AG04450 (cell line): ENCODE results near the gene LRCH1. TPM values are rescaled to one million over a fixed set of nuclear protein-coding genes. Genes with fewer than 3 reads are reported as not detected.

ENCODE experiments used
- CTCF ChIA-PET: fragments of 300-600, 350-600 bp; formaldehyde crosslinking; extraction: SDS; loops from one replicate; lab custom pipeline; 2022; ENCODE audit warnings: antibody characterized with exemption, inconsistent platforms; lab: Charles Lee
- POLR2A ChIA-PET: fragments of 350-600 bp; formaldehyde crosslinking; extraction: SDS; loops from one replicate; lab custom pipeline; 2021; ENCODE audit warnings: antibody characterized with exemption, inconsistent platforms; lab: Yijun Ruan, JAX
- DNase-seq: peaks from one replicate; pipeline ENCODE4 v3.0.0-alpha.2; 2011; ENCODE audit warnings: low read depth, low spot score
- H3K27ac ChIP-seq: one replicate; pipeline ENCODE4 v1.5.1; 2012; ENCODE audit warnings: low read depth, low read length, control low read depth
- H3K27me3 ChIP-seq: one replicate; pipeline ENCODE4 v1.6.0; 2012; ENCODE audit warnings: low read length; ENCODE audit not compliant: control insufficient read depth, insufficient read depth
- H3K4me3 ChIP-seq: 2 replicates; pipeline ENCODE4 v1.5.1; 2011; ENCODE audit warnings: mild to moderate bottlenecking, low read depth, low read length, control low read depth
- H3K9me3 ChIP-seq: 2 replicates; pipeline ENCODE4 v1.5.1; 2012; ENCODE audit warnings: low read length; ENCODE audit not compliant: control insufficient read depth, insufficient read depth
- CTCF ChIP-seq: IDR thresholded peaks from 2 replicates; pipeline ENCODE4 v1.5.1; 2011; ENCODE audit warnings: low read depth, low read length, control low read depth, inconsistent platforms
- polyA plus RNA-seq: library from polyadenylated mRNA; depleted of rRNA; stranded (reverse); fragments of >200 nt; gene quantifications from 2 replicates; pipeline ENCODE4 v1.2.3, GENCODE V29; 2011

Gene LRCH1
- polyA plus RNA-seq, 1 experiment = 17.4 TPM

DNA sequence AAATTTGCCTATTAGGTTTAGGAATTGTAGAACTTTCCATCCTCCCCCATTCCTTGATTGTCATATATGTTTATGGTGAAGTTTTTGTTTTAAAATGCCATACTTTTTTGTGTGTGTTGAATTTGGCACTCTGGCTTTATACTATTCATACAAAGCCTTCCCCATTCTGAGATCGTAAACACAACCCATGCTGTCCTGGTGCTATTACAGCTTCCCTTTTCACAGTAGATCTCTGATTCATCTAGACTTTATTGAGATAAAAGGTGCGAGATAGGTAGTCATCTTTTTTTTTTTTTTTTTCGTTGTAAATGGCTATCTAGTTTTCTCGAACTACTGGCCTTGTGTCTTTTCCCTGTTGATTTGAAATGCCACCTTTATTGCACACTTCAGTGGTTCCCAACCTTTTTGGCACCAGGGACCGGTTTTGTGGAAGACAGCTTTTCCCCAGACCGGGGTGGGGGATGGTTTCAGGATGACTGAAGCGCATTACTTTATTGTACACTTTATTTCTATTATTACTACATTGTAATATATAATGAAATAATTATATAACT is 94.6 kb downstream of the LRCH1 start:
- ChIA-PET CTCF (interaction anchor here (0.7 kb wide), 1 partner anchor 95 kb away, joined by 5 read pairs; the partner anchor contains the start of gene LRCH1), POLR2A (no interaction called here)
- Histone ChIP-seq H3K9me3 (no peaks in the 10 kb centered on the region), H3K27me3 (no peaks in the 10 kb centered on the region), H3K4me3 (no peak overlapping the region), H3K27ac (no peak overlapping the region)
- no peak for DNase-seq
- TF ChIP-seq CTCF = no peak

GRCh38 chr13:46648166-46648607 is 95.2 kb downstream of the LRCH1 start:
- no peak overlapping the region for H3K4me3 ChIP-seq
- no peaks in the 10 kb centered on the region for H3K9me3 ChIP-seq
- H3K27ac ChIP-seq = no peak overlapping the region
- no peaks in the 10 kb centered on the region for H3K27me3 ChIP-seq
- no peak for TF ChIP-seq CTCF
- DNase-seq = no peak
- POLR2A ChIA-PET = no interaction called here
- CTCF ChIA-PET = no interaction called here

GRCh38 chr13:46649816-46650215 is 96.8 kb downstream of the LRCH1 start:
- DNase-seq = no peak
- Histone ChIP-seq H3K4me3 (no peak overlapping the region), H3K27me3 (no peaks in the 10 kb centered on the region), H3K27ac (no peak overlapping the region), H3K9me3 (no peaks in the 10 kb centered on the region)
- no peak for TF ChIP-seq CTCF
- ChIA-PET POLR2A (no interaction called here), CTCF (no interaction called here)

DNA sequence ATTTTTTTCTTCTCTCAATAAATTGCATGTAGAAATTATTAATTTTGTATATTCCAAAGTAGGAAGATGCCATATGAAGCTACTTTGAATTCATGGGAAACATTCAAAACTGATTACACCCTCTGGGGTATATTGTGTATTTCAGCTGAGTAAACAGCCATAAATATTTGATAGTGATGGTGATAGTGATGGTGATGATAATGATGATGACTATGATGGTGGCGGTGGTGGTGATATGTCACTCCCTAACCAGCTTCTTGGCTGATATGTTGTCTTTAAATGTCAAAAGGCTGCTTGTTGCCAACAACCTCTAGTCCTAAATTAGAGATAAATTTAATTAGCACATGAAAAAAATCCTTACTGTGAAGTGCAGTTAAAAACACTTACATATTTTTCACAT is 102.0 kb downstream of the LRCH1 start:
- POLR2A ChIA-PET = interaction anchor here (1.0 kb wide), 1 partner anchor 11 kb away, joined by 3 read pairs; no protein-coding TSS in a partner anchor

More for the DNA sequence above, 102.0 kb downstream of the LRCH1 start:
- Histone ChIP-seq H3K27me3 (no peaks in the 10 kb centered on the region), H3K4me3 (no peak overlapping the region), H3K27ac (no peak overlapping the region), H3K9me3 (no peaks in the 10 kb centered on the region)
- CTCF ChIA-PET = interaction anchor here (0.8 to 1.2 kb wide), 2 partner anchors 103 to 104 kb away, joined by 4 to 5 read pairs; no protein-coding TSS in a partner anchor
- DNase-seq = no peak
- TF ChIP-seq CTCF = no peak
